WTC11 (cell line): ENCODE data around the gene URM1. TPM values are rescaled to one million over a fixed set of nuclear protein-coding genes. Genes with fewer than 3 reads are reported as not detected.

ENCODE experiments used
- ATAC-seq: fragments of 200-7000 bp; cut with Tn5 transposase; 2 replicates; pipeline ENCODE4 v1.10.0; 2021; ENCODE audit warnings: mild to moderate bottlenecking, moderate library complexity
- CTCF ChIA-PET: fragments of 300-600 bp; sonication (Branson Sonifier 250); formaldehyde crosslinking; loops from one replicate; lab custom pipeline; 2021; ENCODE audit warnings: antibody characterized with exemption; lab: Charles Lee
- POLR2A ChIA-PET: fragments of 350-600 bp; sonication (Branson Sonifier 250); formaldehyde crosslinking; loops from one replicate; lab custom pipeline; 2021; ENCODE audit warnings: antibody characterized with exemption; lab: Charles Lee
- DNase-seq: peaks from one replicate; pipeline ENCODE4 v3.0.0; 2021; ENCODE audit warnings: low spot score
- H3K27ac Mint-ChIP-seq: 2 replicates; pipeline ENCODE4 v1.8.0; 2021; ENCODE audit warnings: mixed read lengths
- H3K27me3 Mint-ChIP-seq: 2 replicates; pipeline ENCODE4 v1.8.0; 2021; ENCODE audit warnings: low read depth, mild to moderate bottlenecking, moderate library complexity, mixed read lengths
- H3K36me3 Mint-ChIP-seq: 2 replicates; pipeline ENCODE4 v1.8.0; 2021; ENCODE audit warnings: mixed read lengths
- H3K4me1 Mint-ChIP-seq: 2 replicates; pipeline ENCODE4 v1.8.0; 2022; ENCODE audit warnings: mixed read lengths
- H3K4me3 Mint-ChIP-seq: 2 replicates; pipeline ENCODE4 v1.8.0; 2021; ENCODE audit warnings: mild to moderate bottlenecking, moderate library complexity, mixed read lengths
- H3K9me3 Mint-ChIP-seq: 2 replicates; pipeline ENCODE4 v1.8.0; 2021; ENCODE audit warnings: mixed read lengths
- CREB1 ChIP-seq: sonication (generic); formaldehyde crosslinking; IDR thresholded peaks from 2 replicates; pipeline ENCODE4 v1.8.0; 2023; ENCODE audit warnings: mild to moderate bottlenecking, missing genetic modification reagents
- CREM ChIP-seq: sonication (generic); formaldehyde crosslinking; IDR thresholded peaks from 2 replicates; pipeline ENCODE4 v1.8.1; 2022; ENCODE audit warnings: mild to moderate bottlenecking, missing genetic modification reagents, moderate library complexity
- ETV6 ChIP-seq: sonication (generic); formaldehyde crosslinking; IDR thresholded peaks from 2 replicates; pipeline ENCODE4 v1.8.1; 2022; ENCODE audit warnings: mild to moderate bottlenecking, missing genetic modification reagents
- FOXJ3 ChIP-seq: sonication (generic); formaldehyde crosslinking; IDR thresholded peaks from 2 replicates; pipeline ENCODE4 v1.9.0; 2021; ENCODE audit warnings: missing genetic modification reagents, mild to moderate bottlenecking, borderline replicate concordance
- GTF2I ChIP-seq: fragments of 250-450 bp; sonication (Bioruptor Pico); conservative IDR thresholded peaks from 2 replicates; pipeline ENCODE4 v1.4.0; 2021; ENCODE audit warnings: mild to moderate bottlenecking
- IRF2 ChIP-seq: sonication (generic); formaldehyde crosslinking; IDR thresholded peaks from 2 replicates; pipeline ENCODE4 v1.8.0; 2022; ENCODE audit warnings: low read depth, missing genetic modification reagents, borderline replicate concordance
- MYBL2 ChIP-seq: sonication (generic); formaldehyde crosslinking; IDR thresholded peaks from 2 replicates; pipeline ENCODE4 v1.8.1; 2023; ENCODE audit warnings: mild to moderate bottlenecking, moderate library complexity, missing genetic modification reagents
- NFYB ChIP-seq: sonication (generic); formaldehyde crosslinking; conservative IDR thresholded peaks from 2 replicates; pipeline ENCODE4 v1.8.0; 2022; ENCODE audit warnings: low read depth, missing genetic modification reagents
- TEAD1 ChIP-seq: sonication (generic); formaldehyde crosslinking; IDR thresholded peaks from 2 replicates; pipeline ENCODE4 v1.8.0; 2022; ENCODE audit warnings: mild to moderate bottlenecking, missing genetic modification reagents
- ZNF121 ChIP-seq: sonication (generic); formaldehyde crosslinking; IDR thresholded peaks from 2 replicates; pipeline ENCODE4 v1.8.0; 2023; ENCODE audit warnings: missing genetic modification reagents
- ZNF317 ChIP-seq: sonication (generic); formaldehyde crosslinking; IDR thresholded peaks from 2 replicates; pipeline ENCODE4 v1.8.1; 2023; ENCODE audit warnings: low read depth, mild to moderate bottlenecking, moderate library complexity, missing genetic modification reagents, borderline replicate concordance
- ZNF671 ChIP-seq: fragments of 250-450 bp; sonication (Bioruptor Pico); IDR thresholded peaks from 2 replicates; pipeline ENCODE4 v1.8.0; 2021; ENCODE audit warnings: mild to moderate bottlenecking
- total RNA-seq: library from RNA; stranded (reverse); gene quantifications from 3 replicates; pipeline ENCODE4 v1.2.3, GENCODE V29; 2021
- TF ChIP-seq, protein P1 (sequence below): sonication (generic); formaldehyde crosslinking; IDR thresholded peaks from 2 replicates; pipeline ENCODE4 v1.8.1; 2023; ENCODE audit warnings: mild to moderate bottlenecking, moderate library complexity, missing genetic modification reagents
- TF ChIP-seq, protein P2 (sequence below): sonication (generic); formaldehyde crosslinking; conservative IDR thresholded peaks from 2 replicates; pipeline ENCODE4 v1.8.1; 2023; ENCODE audit warnings: mild to moderate bottlenecking, low read depth, missing genetic modification reagents, moderate library complexity
- TF ChIP-seq, protein P3 (sequence below): sonication (generic); formaldehyde crosslinking; IDR thresholded peaks from 2 replicates; pipeline ENCODE4 v1.8.1; 2022; ENCODE audit warnings: mild to moderate bottlenecking, missing genetic modification reagents, moderate library complexity, borderline replicate concordance
- TF ChIP-seq, protein P4 (sequence below): fragments of 250-450 bp; sonication (Bioruptor Pico); IDR thresholded peaks from 2 replicates; pipeline ENCODE4 v1.8.0; 2021; ENCODE audit warnings: mild to moderate bottlenecking
- TF ChIP-seq, protein P5 (sequence below): sonication (generic); formaldehyde crosslinking; IDR thresholded peaks from 2 replicates; pipeline ENCODE4 v1.8.0; 2023; ENCODE audit warnings: missing genetic modification reagents, mild to moderate bottlenecking, borderline replicate concordance
- TF ChIP-seq, protein P6 (sequence below): fragments of 250-450 bp; sonication (Bioruptor Pico); IDR thresholded peaks from 2 replicates; pipeline ENCODE4 v1.9.0; 2021; ENCODE audit warnings: mild to moderate bottlenecking

Gene URM1
- total RNA-seq, 1 experiment from 2014 or later, result 67.9 TPM

DNA sequence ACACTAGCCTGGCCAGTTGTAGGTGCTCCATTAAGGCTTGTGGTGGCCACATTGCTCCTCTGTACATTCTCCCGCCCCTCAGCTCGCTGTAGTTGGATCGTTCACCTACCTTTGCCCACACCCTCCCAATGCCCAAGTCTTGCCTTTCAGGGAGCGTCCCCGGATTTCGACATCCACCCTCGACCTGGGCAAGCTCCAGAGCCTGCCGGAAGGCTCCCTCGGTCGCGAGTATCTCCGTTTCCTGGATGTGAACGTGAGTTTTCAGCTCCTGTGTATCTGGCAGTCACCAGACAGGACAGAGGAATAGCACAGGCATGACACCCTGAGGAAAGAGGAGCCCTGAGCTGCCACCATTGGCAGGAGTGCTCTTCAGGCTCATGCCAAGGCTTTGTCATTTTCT lies 45.5 kb upstream of the URM1 start:
- H3K27ac Mint-ChIP-seq, result no peak overlapping the region
- peaks cover 6% of the 10 kb centered on the region; the same call in 1 of the 2 replicates for H3K36me3 Mint-ChIP-seq
- CTCF ChIA-PET, result interaction anchor here (1.3 kb wide), 1 partner anchor 16 kb away, joined by 7 read pairs; no protein-coding TSS in a partner anchor
- H3K4me1 Mint-ChIP-seq, result 0 out of 2 replicates have a peak, but pooled peaks cover 8% of the 10 kb centered on the region
- no peak overlapping the region for H3K4me3 Mint-ChIP-seq
- TF ChIP-seq, protein P1, sequence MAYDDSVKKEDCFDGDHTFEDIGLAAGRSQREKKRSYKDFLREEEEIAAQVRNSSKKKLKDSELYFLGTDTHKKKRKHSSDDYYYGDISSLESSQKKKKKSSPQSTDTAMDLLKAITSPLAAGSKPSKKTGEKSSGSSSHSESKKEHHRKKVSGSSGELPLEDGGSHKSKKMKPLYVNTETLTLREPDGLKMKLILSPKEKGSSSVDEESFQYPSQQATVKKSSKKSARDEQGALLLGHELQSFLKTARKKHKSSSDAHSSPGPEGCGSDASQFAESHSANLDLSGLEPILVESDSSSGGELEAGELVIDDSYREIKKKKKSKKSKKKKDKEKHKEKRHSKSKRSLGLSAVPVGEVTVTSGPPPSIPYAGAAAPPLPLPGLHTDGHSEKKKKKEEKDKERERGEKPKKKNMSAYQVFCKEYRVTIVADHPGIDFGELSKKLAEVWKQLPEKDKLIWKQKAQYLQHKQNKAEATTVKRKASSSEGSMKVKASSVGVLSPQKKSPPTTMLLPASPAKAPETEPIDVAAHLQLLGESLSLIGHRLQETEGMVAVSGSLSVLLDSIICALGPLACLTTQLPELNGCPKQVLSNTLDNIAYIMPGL (CRISPR knock-in tag), result no peak
- TF ChIP-seq, protein P2, sequence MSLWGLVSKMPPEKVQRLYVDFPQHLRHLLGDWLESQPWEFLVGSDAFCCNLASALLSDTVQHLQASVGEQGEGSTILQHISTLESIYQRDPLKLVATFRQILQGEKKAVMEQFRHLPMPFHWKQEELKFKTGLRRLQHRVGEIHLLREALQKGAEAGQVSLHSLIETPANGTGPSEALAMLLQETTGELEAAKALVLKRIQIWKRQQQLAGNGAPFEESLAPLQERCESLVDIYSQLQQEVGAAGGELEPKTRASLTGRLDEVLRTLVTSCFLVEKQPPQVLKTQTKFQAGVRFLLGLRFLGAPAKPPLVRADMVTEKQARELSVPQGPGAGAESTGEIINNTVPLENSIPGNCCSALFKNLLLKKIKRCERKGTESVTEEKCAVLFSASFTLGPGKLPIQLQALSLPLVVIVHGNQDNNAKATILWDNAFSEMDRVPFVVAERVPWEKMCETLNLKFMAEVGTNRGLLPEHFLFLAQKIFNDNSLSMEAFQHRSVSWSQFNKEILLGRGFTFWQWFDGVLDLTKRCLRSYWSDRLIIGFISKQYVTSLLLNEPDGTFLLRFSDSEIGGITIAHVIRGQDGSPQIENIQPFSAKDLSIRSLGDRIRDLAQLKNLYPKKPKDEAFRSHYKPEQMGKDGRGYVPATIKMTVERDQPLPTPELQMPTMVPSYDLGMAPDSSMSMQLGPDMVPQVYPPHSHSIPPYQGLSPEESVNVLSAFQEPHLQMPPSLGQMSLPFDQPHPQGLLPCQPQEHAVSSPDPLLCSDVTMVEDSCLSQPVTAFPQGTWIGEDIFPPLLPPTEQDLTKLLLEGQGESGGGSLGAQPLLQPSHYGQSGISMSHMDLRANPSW (CRISPR knock-in tag), result no peak
- TF ChIP-seq GTF2I (CRISPR knock-in tag), result no peak
- no peak for TF ChIP-seq IRF2 (CRISPR knock-in tag)
- no peak for TF ChIP-seq CREB1 (CRISPR knock-in tag)
- H3K9me3 Mint-ChIP-seq, result no peaks in the 10 kb centered on the region
- no peak for ATAC-seq
- POLR2A ChIA-PET, result no interaction called here
- DNase-seq, result no peak
- H3K27me3 Mint-ChIP-seq, result no peaks in the 10 kb centered on the region

DNA sequence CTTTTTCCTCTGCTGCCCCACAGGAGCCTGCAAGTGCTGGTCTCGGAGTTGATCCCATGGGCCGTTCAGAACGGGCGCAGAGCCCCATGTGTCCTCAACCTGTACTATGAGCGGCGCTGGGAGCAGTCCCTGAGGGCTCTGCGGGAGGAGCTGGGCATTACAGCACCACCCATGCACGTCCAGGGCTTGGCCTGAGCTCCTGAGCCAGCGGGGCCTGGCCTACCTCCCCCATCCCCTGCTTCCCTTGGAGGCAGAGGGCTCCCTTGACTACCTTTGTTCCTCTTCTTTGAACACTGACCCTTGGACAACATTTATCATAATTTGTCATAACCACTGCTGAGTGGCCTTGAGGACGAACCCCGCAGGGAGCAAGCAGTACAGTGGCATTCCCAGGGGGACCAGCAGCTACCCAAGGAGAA lies 37.7 kb upstream of the URM1 start:
- no peak for ATAC-seq
- no peaks in the 10 kb centered on the region for H3K36me3 Mint-ChIP-seq
- no peak for TF ChIP-seq CREM (CRISPR knock-in tag)
- TF ChIP-seq, protein P3, sequence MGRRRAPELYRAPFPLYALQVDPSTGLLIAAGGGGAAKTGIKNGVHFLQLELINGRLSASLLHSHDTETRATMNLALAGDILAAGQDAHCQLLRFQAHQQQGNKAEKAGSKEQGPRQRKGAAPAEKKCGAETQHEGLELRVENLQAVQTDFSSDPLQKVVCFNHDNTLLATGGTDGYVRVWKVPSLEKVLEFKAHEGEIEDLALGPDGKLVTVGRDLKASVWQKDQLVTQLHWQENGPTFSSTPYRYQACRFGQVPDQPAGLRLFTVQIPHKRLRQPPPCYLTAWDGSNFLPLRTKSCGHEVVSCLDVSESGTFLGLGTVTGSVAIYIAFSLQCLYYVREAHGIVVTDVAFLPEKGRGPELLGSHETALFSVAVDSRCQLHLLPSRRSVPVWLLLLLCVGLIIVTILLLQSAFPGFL, result no peak
- no peak for TF ChIP-seq GTF2I (CRISPR knock-in tag)
- TF ChIP-seq, protein P4, sequence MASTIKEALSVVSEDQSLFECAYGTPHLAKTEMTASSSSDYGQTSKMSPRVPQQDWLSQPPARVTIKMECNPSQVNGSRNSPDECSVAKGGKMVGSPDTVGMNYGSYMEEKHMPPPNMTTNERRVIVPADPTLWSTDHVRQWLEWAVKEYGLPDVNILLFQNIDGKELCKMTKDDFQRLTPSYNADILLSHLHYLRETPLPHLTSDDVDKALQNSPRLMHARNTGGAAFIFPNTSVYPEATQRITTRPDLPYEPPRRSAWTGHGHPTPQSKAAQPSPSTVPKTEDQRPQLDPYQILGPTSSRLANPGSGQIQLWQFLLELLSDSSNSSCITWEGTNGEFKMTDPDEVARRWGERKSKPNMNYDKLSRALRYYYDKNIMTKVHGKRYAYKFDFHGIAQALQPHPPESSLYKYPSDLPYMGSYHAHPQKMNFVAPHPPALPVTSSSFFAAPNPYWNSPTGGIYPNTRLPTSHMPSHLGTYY, result no peak
- TF ChIP-seq NFYB (CRISPR knock-in tag), result no peak
- no peak for TF ChIP-seq ETV6 (CRISPR knock-in tag)
- TF ChIP-seq, all 79 proteins: peak for 0
- no peaks in the 10 kb centered on the region for H3K27me3 Mint-ChIP-seq
- H3K9me3 Mint-ChIP-seq, result no peaks in the 10 kb centered on the region
- no peak for DNase-seq
- no peak overlapping the region for H3K4me3 Mint-ChIP-seq
- no peaks in the 10 kb centered on the region for H3K4me1 Mint-ChIP-seq
- ChIA-PET CTCF (interaction anchor here (1.3 to 1.8 kb wide), 2 partner anchors 38 to 86 kb away, joined by 3 to 4 read pairs; no protein-coding TSS in a partner anchor), POLR2A (no interaction called here)
- H3K27ac Mint-ChIP-seq, result no peak overlapping the region

DNA sequence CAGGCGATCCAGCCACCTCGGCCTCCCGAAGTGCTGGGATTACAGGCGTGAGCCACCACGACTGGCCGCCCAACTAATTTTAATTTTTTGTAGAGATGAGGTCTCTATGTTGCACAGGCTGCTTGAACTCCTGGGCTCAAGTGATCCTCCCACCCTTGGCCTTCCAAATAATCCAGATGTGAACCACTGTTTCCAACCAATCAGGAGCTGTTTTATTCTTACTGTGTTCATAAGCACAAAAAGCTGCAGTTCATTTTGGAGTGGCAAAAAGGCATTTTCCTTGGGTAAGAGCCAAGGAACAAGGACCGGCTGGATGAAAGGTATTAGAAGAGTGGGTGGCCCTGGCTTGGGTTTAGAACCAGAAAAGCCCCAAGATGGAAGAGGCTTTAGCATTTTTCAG lies 36.0 kb upstream of the URM1 start:
- TF ChIP-seq, protein P1 (CRISPR knock-in tag), result no peak
- TF ChIP-seq MYBL2 (CRISPR knock-in tag), result no peak
- TF ChIP-seq TEAD1, result no peak
- TF ChIP-seq, protein P5, sequence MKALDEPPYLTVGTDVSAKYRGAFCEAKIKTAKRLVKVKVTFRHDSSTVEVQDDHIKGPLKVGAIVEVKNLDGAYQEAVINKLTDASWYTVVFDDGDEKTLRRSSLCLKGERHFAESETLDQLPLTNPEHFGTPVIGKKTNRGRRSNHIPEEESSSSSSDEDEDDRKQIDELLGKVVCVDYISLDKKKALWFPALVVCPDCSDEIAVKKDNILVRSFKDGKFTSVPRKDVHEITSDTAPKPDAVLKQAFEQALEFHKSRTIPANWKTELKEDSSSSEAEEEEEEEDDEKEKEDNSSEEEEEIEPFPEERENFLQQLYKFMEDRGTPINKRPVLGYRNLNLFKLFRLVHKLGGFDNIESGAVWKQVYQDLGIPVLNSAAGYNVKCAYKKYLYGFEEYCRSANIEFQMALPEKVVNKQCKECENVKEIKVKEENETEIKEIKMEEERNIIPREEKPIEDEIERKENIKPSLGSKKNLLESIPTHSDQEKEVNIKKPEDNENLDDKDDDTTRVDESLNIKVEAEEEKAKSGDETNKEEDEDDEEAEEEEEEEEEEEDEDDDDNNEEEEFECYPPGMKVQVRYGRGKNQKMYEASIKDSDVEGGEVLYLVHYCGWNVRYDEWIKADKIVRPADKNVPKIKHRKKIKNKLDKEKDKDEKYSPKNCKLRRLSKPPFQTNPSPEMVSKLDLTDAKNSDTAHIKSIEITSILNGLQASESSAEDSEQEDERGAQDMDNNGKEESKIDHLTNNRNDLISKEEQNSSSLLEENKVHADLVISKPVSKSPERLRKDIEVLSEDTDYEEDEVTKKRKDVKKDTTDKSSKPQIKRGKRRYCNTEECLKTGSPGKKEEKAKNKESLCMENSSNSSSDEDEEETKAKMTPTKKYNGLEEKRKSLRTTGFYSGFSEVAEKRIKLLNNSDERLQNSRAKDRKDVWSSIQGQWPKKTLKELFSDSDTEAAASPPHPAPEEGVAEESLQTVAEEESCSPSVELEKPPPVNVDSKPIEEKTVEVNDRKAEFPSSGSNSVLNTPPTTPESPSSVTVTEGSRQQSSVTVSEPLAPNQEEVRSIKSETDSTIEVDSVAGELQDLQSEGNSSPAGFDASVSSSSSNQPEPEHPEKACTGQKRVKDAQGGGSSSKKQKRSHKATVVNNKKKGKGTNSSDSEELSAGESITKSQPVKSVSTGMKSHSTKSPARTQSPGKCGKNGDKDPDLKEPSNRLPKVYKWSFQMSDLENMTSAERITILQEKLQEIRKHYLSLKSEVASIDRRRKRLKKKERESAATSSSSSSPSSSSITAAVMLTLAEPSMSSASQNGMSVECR, result no peak
- no peak for TF ChIP-seq ZNF121 (CRISPR knock-in tag)
- TF ChIP-seq IRF2 (CRISPR knock-in tag), result no peak
- no peak for TF ChIP-seq FOXJ3 (CRISPR knock-in tag)
- TF ChIP-seq ZNF317, result no peak
- TF ChIP-seq ZNF671 (CRISPR knock-in tag), result no peak
- TF ChIP-seq, protein P6, sequence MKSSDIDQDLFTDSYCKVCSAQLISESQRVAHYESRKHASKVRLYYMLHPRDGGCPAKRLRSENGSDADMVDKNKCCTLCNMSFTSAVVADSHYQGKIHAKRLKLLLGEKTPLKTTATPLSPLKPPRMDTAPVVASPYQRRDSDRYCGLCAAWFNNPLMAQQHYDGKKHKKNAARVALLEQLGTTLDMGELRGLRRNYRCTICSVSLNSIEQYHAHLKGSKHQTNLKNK, result no peak
- ATAC-seq, result no peak
- no peaks in the 10 kb centered on the region for H3K4me1 Mint-ChIP-seq
- H3K9me3 Mint-ChIP-seq, result no peaks in the 10 kb centered on the region
- no peak overlapping the region for H3K4me3 Mint-ChIP-seq
- CTCF ChIA-PET, result interaction anchor here (1.0 to 2.1 kb wide), 5 partner anchors 40 to 132 kb away, joined by 3 to 9 read pairs (median 4); no protein-coding TSS in a partner anchor
- H3K27ac Mint-ChIP-seq, result no peak overlapping the region
- no peak for DNase-seq
- no peaks in the 10 kb centered on the region for H3K27me3 Mint-ChIP-seq
- H3K36me3 Mint-ChIP-seq, result no peaks in the 10 kb centered on the region
- POLR2A ChIA-PET, result no interaction called here
